HG03097 (cell line): ENCODE results near the gene RBPMS2.
"Not testable (repeated sequence)": the region's sequence is repeated elsewhere in the genome, so short reads cannot be mapped to it uniquely, and the experiment has no call there.

Experiments
- ATAC-seq: cut with Tn5 transposase; IDR thresholded peaks from one replicate; pipeline ENCODE4 v1.9.1; 2021; ENCODE audit not compliant: unreplicated experiment, low FRiP score

RBPMS2 gene

GRCh38 chr15:64775551-64776401 lies at the start of gene RBPMS2:
Gene RBPMS2, minus strand, starts transcription at chr15:64775589. Its CDS starts 270 bp downstream, at chr15:64775319.
- ATAC-seq = no peak

GRCh38 chr15:64824929-64825430 lies 49.6 kb upstream of the RBPMS2 start:
- no peak for ATAC-seq

GRCh38 chr15:64816452-64816851 lies 41.1 kb upstream of the RBPMS2 start:
- no peak for ATAC-seq

GRCh38 chr15:64814965-64815364 lies 39.6 kb upstream of the RBPMS2 start:
- not testable (repeated sequence) for ATAC-seq

- not testable (repeated sequence) for ATAC-seq
These were observed 38.9 kb upstream of the RBPMS2 start for GRCh38 chr15:64814283-64814682.

GRCh38 chr15:64813075-64813474 lies 37.7 kb upstream of the RBPMS2 start:
- no peak for ATAC-seq

- ATAC-seq = no peak
These were observed 35.3 kb upstream of the RBPMS2 start for GRCh38 chr15:64810497-64811326.

- no peak for ATAC-seq
These were observed 34.5 kb upstream of the RBPMS2 start for GRCh38 chr15:64809649-64810496.

GRCh38 chr15:64808785-64809453 lies 33.5 kb upstream of the RBPMS2 start:
- no peak for ATAC-seq

GRCh38 chr15:64807751-64808222 lies 32.4 kb upstream of the RBPMS2 start:
- no peak for ATAC-seq

- no peak for ATAC-seq
These were observed 31.8 kb upstream of the RBPMS2 start for GRCh38 chr15:64807051-64807749.

- no peak for ATAC-seq
These were observed 31.1 kb upstream of the RBPMS2 start for GRCh38 chr15:64806509-64806908.

- no peak for ATAC-seq
These were observed 29.2 kb upstream of the RBPMS2 start for GRCh38 chr15:64804619-64805018.

- no peak for ATAC-seq
These were observed 28.1 kb upstream of the RBPMS2 start for GRCh38 chr15:64803526-64803925.

GRCh38 chr15:64800476-64800875 lies 25.1 kb upstream of the RBPMS2 start:
- no peak for ATAC-seq

GRCh38 chr15:64798905-64799304 lies 23.5 kb upstream of the RBPMS2 start:
- ATAC-seq = not testable (repeated sequence)

GRCh38 chr15:64795921-64796320 lies 20.5 kb upstream of the RBPMS2 start:
- not testable (repeated sequence) for ATAC-seq

GRCh38 chr15:64795299-64795698 lies 19.9 kb upstream of the RBPMS2 start:
- not testable (repeated sequence) for ATAC-seq

GRCh38 chr15:64792282-64792681 lies 16.9 kb upstream of the RBPMS2 start:
- no peak for ATAC-seq
